Measurements from ENCODE around the gene HS6ST3.
"Not testable (repeated sequence)": the region's sequence is repeated elsewhere in the genome, so short reads cannot be mapped to it uniquely, and the experiment has no call there.

HS6ST3 gene

DNA sequence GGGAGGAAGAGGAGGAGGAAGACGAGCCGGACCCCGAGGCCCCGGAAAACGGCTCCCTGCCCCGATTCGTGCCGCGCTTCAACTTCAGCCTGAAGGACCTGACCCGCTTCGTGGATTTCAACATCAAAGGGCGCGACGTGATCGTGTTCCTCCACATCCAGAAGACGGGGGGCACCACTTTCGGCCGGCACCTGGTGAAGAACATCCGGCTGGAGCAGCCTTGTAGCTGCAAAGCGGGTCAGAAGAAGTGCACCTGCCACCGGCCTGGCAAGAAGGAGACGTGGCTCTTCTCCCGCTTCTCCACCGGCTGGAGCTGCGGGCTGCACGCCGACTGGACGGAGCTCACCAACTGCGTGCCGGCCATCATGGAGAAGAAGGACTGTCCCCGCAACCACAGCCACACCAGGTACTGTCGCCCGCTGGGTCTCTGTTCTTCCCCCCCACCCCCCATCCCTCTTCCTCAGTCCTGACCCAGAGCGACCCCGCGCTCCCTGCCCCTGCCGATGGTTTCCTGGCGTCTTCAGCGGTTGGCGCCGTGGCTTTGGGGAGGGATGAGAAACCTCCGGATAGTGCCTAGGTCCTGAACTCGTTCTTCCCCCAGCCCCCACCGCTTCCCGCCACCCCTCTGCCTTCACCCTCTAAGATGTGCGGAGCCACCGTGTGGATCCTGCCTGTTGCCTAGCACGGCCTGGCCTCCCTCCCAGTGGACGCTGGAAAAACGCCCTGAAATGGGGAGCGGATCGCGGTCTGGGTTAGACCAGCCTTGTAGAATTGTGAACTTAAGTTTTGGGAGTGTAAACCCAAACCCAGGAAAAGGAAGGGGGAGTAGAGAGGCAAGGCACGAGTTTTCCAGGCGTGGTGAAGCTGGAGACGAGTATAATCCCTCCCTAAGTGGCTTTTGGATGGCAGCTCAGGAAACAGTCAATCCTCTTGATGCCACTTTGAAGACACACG, 1.5 kb downstream of the HS6ST3 start:
- peak overlapping the region; percentile 6 to 49 for H3K9ac ChIP-seq (ENCODE audit: low read length in 2 of 2)
- H3K4me3 ChIP-seq (ENCODE audit: low read length in 2 of 2): peak overlapping the region; percentile 70 to 73
- H3K4me1 ChIP-seq (ENCODE audit: control insufficient read depth, insufficient read depth, low read length): peaks cover 8% of the 10 kb centered on the region
- H3K27ac ChIP-seq (ENCODE audit: low read length): no peak overlapping the region
- H3K9me3 ChIP-seq (ENCODE audit: control insufficient read depth in 2 of 2, low read length in 2 of 2): no peaks in the 10 kb centered on the region
- H3K27me3 ChIP-seq (ENCODE audit: control insufficient read depth in 1 of 2, insufficient read depth in 2 of 2, low read length in 2 of 2): peaks cover 6 to 19% of the 10 kb centered on the region in 2 donors
- no peaks in the 10 kb centered on the region for H3K36me3 ChIP-seq (ENCODE audit: control insufficient read depth in 2 of 2, insufficient read depth in 2 of 2, low read length in 2 of 2)

DNA sequence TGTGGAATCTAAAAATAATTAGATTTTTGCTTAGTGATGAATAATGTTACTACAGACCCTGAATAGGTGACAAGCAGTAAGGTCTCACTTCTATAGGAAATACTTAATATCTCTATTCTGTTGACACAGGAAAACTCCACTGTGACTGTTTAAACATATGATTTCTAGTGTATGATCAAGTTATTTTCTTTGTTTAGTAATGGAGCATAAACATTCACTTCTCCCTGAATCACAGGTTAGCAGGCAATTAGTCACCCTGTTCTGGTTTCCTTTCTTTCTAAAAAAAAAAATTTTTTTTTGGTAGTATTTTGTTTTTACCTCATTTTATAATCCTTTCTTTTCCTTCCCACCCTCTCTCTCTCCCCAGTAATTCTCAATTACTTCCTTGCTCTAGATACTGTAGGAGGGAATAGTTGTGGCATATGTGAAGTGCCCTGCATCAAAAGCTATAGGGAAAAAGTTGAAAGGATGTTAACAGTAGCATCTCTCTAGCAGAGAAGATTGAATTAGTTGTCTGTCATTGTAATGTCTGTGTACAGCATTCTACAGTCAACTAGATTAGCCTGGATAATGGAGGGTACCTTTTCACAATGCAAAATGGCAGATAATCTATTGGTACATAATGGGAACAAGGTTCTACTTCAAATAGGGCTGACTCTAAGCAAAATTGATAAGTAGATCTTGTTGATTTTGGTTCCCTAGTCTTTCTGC, 3.5 kb downstream of the HS6ST3 start:
- Histone ChIP-seq H3K27ac (ENCODE audit: low read length) (no peak overlapping the region), H3K9ac (ENCODE audit: low read length in 2 of 2) (peak overlapping the region in 1 of 2 donors; percentile 6), H3K4me3 (ENCODE audit: low read length in 2 of 2) (peak overlapping the region in 1 of 2 donors; percentile 10), H3K36me3 (ENCODE audit: control insufficient read depth in 2 of 2, insufficient read depth in 2 of 2, low read length in 2 of 2) (no peaks in the 10 kb centered on the region), H3K9me3 (ENCODE audit: control insufficient read depth in 2 of 2, low read length in 2 of 2) (no peaks in the 10 kb centered on the region), H3K4me1 (ENCODE audit: control insufficient read depth, insufficient read depth, low read length) (peaks cover 8% of the 10 kb centered on the region), H3K27me3 (ENCODE audit: control insufficient read depth in 1 of 2, insufficient read depth in 2 of 2, low read length in 2 of 2) (peaks cover 6 to 19% of the 10 kb centered on the region in 2 donors)

DNA sequence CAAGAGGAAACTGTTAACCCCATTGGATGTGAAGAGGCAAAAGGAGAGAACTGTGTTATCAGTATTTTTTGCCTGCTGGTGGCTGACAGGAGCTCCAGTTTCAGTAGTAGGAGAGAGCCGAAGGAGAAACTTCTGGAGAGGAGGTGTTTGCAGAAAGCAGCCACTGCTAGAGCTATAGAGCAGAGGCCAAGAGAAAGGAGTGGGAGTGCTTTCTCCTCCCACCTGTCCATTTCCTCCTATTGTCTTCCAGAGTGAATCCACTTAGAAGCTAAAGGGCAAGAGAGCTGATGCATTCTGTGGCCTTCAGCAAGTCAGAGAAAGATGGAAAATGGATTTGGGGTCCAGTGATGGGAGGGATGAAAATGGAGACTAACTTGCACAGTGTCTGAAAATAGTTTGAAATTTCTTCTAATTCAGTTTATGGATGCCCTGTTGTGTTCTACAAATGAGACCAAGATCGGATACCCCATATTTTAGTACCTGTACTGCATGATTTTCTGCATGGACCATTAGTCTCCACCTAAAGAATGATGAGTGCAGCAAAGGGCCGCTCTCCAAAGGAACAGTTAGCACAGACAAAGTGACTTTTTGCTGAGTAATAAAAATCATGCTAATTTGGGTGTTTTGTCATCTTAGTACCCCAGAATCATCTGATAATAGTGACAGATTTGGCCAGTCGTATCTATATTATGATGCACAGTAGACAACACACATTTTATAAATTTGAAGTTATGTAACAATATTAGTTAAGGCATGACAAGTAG, 10.7 kb downstream of the HS6ST3 start:
- no peaks in the 10 kb centered on the region for H3K4me1 ChIP-seq (ENCODE audit: control insufficient read depth, insufficient read depth, low read length)
- H3K4me3 ChIP-seq (ENCODE audit: low read length in 2 of 2): no peak overlapping the region
- no peak overlapping the region for H3K27ac ChIP-seq (ENCODE audit: low read length)

DNA sequence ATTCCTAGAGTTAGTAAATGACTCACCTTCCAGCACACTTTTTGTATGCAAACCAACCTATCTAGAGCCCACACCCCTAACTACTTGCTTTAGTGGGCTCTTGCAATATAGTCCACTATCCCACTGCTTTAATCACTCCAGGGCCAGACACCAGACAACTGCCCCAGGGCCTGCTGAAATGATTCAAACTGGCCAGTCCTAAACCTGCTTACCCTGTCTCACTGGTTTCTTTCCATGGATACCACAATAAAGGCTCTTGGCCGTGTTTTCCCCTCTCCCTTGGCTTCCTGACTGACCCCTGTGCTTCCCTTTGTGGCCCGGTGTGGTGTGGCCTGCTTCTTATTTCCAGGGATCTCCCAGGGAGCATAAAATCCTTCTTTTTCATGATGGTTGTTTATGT, 14.6 kb downstream of the HS6ST3 start:
- no peak overlapping the region for H3K9ac ChIP-seq (ENCODE audit: low read length in 2 of 2)
- H3K27me3 ChIP-seq (ENCODE audit: control insufficient read depth in 1 of 2, insufficient read depth in 2 of 2, low read length in 2 of 2): no peaks in the 10 kb centered on the region

More for the DNA sequence above, 10.7 kb downstream of the HS6ST3 start:
- no peaks in the 10 kb centered on the region for H3K27me3 ChIP-seq (ENCODE audit: control insufficient read depth in 1 of 2, insufficient read depth in 2 of 2, low read length in 2 of 2)
- no peaks in the 10 kb centered on the region for H3K36me3 ChIP-seq (ENCODE audit: control insufficient read depth in 2 of 2, insufficient read depth in 2 of 2, low read length in 2 of 2)
- no peak overlapping the region for H3K9ac ChIP-seq (ENCODE audit: low read length in 2 of 2)
- H3K9me3 ChIP-seq (ENCODE audit: control insufficient read depth in 2 of 2, low read length in 2 of 2): no peaks in the 10 kb centered on the region

DNA sequence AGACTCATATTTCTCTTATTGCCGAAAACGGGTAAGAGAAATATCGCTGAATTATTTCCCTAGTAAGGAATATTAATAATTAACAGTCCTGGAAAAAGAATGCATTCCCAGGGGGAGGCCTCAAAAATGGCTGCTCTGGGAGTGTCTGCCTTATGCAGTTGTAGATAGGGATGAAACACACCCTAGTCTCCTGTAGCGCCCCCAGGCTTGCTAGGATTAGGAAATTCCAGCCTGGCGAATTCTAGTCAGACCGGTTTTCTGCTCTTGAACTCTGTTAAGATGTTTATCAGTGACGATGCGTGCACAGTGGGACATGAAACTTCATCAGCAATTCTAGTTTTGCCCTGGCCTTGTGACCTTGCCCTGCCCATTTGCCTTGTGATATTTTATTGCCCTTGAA, 18.2 kb downstream of the HS6ST3 start:
- H3K36me3 ChIP-seq (ENCODE audit: control insufficient read depth in 2 of 2, insufficient read depth in 2 of 2, low read length in 2 of 2); H3K9ac ChIP-seq (ENCODE audit: low read length in 2 of 2); H3K27ac ChIP-seq (ENCODE audit: low read length); H3K27me3 ChIP-seq (ENCODE audit: control insufficient read depth in 1 of 2, insufficient read depth in 2 of 2, low read length in 2 of 2); H3K4me3 ChIP-seq (ENCODE audit: low read length in 2 of 2); H3K9me3 ChIP-seq (ENCODE audit: control insufficient read depth in 2 of 2, low read length in 2 of 2); H3K4me1 ChIP-seq (ENCODE audit: control insufficient read depth, insufficient read depth, low read length): not testable (repeated sequence)

More for the DNA sequence above, 14.6 kb downstream of the HS6ST3 start:
- no peak overlapping the region for H3K27ac ChIP-seq (ENCODE audit: low read length)
- no peak overlapping the region for H3K4me3 ChIP-seq (ENCODE audit: low read length in 2 of 2)
- H3K4me1 ChIP-seq (ENCODE audit: control insufficient read depth, insufficient read depth, low read length): no peaks in the 10 kb centered on the region
- no peaks in the 10 kb centered on the region for H3K36me3 ChIP-seq (ENCODE audit: control insufficient read depth in 2 of 2, insufficient read depth in 2 of 2, low read length in 2 of 2)
- H3K9me3 ChIP-seq (ENCODE audit: control insufficient read depth in 2 of 2, low read length in 2 of 2): no peaks in the 10 kb centered on the region

DNA sequence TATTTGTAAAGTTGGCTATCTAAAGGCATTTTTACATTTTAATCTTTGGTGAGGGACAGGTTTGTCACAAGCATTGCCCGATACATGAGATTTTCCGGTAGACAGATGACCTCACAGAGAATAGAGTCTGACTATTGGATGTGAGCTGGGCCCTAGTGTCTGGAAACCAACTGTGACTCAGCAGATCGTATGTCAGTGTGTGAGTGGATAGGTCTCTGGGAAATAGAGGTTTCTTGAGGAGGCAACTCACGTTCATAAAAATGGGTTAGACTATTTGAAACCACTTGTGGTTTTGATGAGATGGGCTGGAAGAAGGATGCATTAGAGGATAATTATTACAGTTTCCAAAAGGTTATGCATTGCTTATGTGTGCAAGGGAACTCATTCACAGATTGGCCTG, 19.2 kb downstream of the HS6ST3 start:
- Histone ChIP-seq H3K4me1 (ENCODE audit: control insufficient read depth, insufficient read depth, low read length) (no peaks in the 10 kb centered on the region), H3K36me3 (ENCODE audit: control insufficient read depth in 2 of 2, insufficient read depth in 2 of 2, low read length in 2 of 2) (no peaks in the 10 kb centered on the region), H3K4me3 (ENCODE audit: low read length in 2 of 2) (no peak overlapping the region), H3K9ac (ENCODE audit: low read length in 2 of 2) (no peak overlapping the region), H3K27ac (ENCODE audit: low read length) (no peak overlapping the region), H3K9me3 (ENCODE audit: control insufficient read depth in 2 of 2, low read length in 2 of 2) (no peaks in the 10 kb centered on the region), H3K27me3 (ENCODE audit: control insufficient read depth in 1 of 2, insufficient read depth in 2 of 2, low read length in 2 of 2) (no peaks in the 10 kb centered on the region)

DNA sequence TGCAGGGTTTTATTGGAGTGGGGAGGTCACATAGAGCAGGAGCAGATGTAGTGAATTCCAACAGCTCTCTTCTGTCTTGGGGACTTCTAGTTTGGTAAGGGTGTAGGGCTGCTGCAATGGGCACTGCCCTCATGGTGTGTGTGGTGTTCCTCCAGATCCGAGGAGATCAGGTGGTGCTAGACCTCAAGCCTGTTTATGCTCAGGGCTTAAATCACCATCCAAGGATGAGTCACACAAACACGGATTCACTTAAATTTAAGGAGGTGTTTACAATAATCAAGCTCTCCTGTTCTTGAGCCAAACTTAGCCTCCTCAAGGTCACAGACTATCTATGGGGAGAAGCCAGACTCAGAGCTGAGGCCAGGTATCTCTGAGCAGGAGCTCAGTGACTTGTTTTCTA, 23.0 kb downstream of the HS6ST3 start:
- Histone ChIP-seq H3K9me3 (ENCODE audit: control insufficient read depth in 2 of 2, low read length in 2 of 2) (no peaks in the 10 kb centered on the region), H3K27ac (ENCODE audit: low read length) (no peak overlapping the region), H3K9ac (ENCODE audit: low read length in 2 of 2) (no peak overlapping the region), H3K36me3 (ENCODE audit: control insufficient read depth in 2 of 2, insufficient read depth in 2 of 2, low read length in 2 of 2) (no peaks in the 10 kb centered on the region), H3K4me3 (ENCODE audit: low read length in 2 of 2) (no peak overlapping the region), H3K4me1 (ENCODE audit: control insufficient read depth, insufficient read depth, low read length) (peaks cover 2% of the 10 kb centered on the region), H3K27me3 (ENCODE audit: control insufficient read depth in 1 of 2, insufficient read depth in 2 of 2, low read length in 2 of 2) (no peaks in the 10 kb centered on the region)

DNA sequence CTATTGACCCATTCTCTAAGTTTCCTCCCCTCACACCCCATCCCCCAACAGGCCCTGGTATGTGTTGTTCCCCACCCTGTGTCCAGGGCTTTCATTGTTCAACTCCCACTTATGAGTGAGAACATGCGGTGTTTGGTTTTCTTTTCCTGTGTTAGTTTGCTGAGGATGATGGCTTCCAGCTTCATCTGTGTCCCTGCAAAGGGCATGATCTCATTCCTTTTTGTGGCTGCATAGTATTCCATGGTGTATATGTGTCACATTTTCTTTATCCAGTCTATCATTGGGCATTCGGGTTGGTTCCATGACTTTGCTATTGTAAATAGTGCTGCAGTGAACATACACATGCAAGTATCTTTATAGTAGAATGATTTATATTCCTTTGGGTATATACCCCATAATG, 25.5 kb downstream of the HS6ST3 start:
- not testable (repeated sequence) for H3K4me1 ChIP-seq (ENCODE audit: control insufficient read depth, insufficient read depth, low read length); H3K36me3 ChIP-seq (ENCODE audit: control insufficient read depth in 2 of 2, insufficient read depth in 2 of 2, low read length in 2 of 2); H3K9me3 ChIP-seq (ENCODE audit: control insufficient read depth in 2 of 2, low read length in 2 of 2); H3K9ac ChIP-seq (ENCODE audit: low read length in 2 of 2); H3K27me3 ChIP-seq (ENCODE audit: control insufficient read depth in 1 of 2, insufficient read depth in 2 of 2, low read length in 2 of 2); H3K4me3 ChIP-seq (ENCODE audit: low read length in 2 of 2); H3K27ac ChIP-seq (ENCODE audit: low read length)

DNA sequence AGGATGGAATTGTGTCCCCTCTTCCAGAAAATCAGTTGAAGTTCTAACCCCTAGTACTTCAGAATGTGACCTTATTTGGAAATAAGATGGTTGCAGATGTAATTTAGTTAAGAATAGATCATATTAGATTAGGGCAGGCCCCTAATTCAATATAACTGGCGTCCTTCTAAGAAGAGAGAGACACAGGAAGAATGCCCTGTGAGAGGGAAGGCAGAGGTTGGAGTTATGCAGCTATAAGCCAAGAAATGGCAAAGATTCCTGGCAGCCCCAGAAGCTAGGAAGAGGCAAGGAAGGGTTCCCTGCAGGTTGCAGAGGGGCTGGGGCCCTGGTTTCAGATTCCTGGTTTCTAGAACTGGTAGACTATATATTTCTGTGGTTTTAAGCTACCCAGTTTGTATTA, 30.0 kb downstream of the HS6ST3 start:
- H3K27me3 ChIP-seq (ENCODE audit: control insufficient read depth in 1 of 2, insufficient read depth in 2 of 2, low read length in 2 of 2): no peaks in the 10 kb centered on the region
- no peaks in the 10 kb centered on the region for H3K36me3 ChIP-seq (ENCODE audit: control insufficient read depth in 2 of 2, insufficient read depth in 2 of 2, low read length in 2 of 2)
- H3K4me1 ChIP-seq (ENCODE audit: control insufficient read depth, insufficient read depth, low read length): peaks cover 2% of the 10 kb centered on the region
- no peak overlapping the region for H3K4me3 ChIP-seq (ENCODE audit: low read length in 2 of 2)
- no peak overlapping the region for H3K9ac ChIP-seq (ENCODE audit: low read length in 2 of 2)
- no peak overlapping the region for H3K27ac ChIP-seq (ENCODE audit: low read length)
- H3K9me3 ChIP-seq (ENCODE audit: control insufficient read depth in 2 of 2, low read length in 2 of 2): no peaks in the 10 kb centered on the region

DNA sequence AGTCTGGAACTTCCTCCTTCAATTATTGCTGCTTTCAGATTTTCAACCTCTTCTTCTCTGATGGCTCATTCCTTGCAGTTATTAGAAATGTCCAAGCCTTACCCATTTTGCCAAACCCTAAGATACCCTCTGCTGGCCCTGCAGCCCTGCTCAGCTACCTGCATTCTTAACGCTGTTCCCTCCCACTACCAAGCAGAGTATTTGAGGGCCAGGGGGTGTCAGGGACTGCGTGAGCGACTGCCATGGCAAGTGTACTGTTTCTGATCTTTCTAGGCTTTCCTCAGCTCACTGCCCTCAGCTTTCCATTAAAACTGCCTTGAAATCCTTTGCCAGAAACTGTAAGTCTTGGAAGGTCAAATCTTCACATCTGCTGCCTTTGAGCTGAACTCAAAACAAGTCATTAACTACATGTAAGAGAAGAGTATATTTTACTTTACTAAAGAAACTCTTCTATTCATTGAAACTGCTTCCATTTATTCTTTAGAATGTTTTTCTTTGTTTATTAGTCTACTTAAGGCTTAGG, 41.0 kb downstream of the HS6ST3 start:
- no peak overlapping the region for H3K9ac ChIP-seq (ENCODE audit: low read length in 2 of 2)

More for the DNA sequence above, 41.0 kb downstream of the HS6ST3 start:
- no peak overlapping the region for H3K4me3 ChIP-seq (ENCODE audit: low read length in 2 of 2)
- no peaks in the 10 kb centered on the region for H3K36me3 ChIP-seq (ENCODE audit: control insufficient read depth in 2 of 2, insufficient read depth in 2 of 2, low read length in 2 of 2)
- H3K27me3 ChIP-seq (ENCODE audit: control insufficient read depth in 1 of 2, insufficient read depth in 2 of 2, low read length in 2 of 2): no peaks in the 10 kb centered on the region
- H3K9me3 ChIP-seq (ENCODE audit: control insufficient read depth in 2 of 2, low read length in 2 of 2): no peaks in the 10 kb centered on the region
- H3K4me1 ChIP-seq (ENCODE audit: control insufficient read depth, insufficient read depth, low read length): no peaks in the 10 kb centered on the region
- H3K27ac ChIP-seq (ENCODE audit: low read length): no peak overlapping the region

Data from stomach smooth muscle (tissue), 2 donors.